C1 segment of cervical spinal cord (tissue), 14 donors: ENCODE results near the gene C6orf47.

Experiments used
- DNase-seq, 14 donors: peaks; one replicate each; lab custom pipeline; 2025; lab: John Stamatoyannopoulos, UW

The C6orf47 gene

GRCh38 chr6:31661262-31662123 is 915 bp upstream of the C6orf47 start:
- no peak for DNase-seq

GRCh38 chr6:31659649-31660380 is 763 bp downstream of the C6orf47 start:
- peak in 1 of 14 donors; percentile 38 for DNase-seq

- DNase-seq, result no peak
Observed at GRCh38 chr6:31658983-31659648, 1.5 kb downstream of the C6orf47 start.

DNA sequence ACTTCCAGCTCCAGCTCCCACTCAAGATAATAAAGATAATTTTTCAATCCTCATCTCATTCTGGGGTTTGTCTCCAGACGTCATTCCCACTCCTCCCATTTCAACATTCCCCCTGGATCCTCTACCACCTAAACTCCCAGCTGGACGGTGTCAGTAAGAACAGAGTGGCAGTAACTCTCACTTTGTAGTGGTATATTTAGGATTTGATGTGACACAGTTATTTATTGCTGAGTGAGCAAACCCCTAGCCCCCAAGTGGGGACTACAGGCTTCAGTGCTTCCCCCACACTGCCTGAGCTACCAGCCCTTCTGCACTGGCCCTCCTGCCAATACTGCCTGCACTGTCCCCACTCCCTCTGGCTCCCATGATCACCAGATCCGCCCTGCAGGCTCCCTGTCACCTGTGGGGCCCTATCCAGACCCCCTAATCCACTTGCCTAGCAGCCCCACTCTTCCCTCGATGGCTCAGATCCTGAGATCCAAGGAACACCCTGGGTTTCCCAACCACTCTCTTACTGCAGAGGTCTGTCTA is 2.4 kb downstream of the C6orf47 start:
- DNase-seq, result no peak

DNA sequence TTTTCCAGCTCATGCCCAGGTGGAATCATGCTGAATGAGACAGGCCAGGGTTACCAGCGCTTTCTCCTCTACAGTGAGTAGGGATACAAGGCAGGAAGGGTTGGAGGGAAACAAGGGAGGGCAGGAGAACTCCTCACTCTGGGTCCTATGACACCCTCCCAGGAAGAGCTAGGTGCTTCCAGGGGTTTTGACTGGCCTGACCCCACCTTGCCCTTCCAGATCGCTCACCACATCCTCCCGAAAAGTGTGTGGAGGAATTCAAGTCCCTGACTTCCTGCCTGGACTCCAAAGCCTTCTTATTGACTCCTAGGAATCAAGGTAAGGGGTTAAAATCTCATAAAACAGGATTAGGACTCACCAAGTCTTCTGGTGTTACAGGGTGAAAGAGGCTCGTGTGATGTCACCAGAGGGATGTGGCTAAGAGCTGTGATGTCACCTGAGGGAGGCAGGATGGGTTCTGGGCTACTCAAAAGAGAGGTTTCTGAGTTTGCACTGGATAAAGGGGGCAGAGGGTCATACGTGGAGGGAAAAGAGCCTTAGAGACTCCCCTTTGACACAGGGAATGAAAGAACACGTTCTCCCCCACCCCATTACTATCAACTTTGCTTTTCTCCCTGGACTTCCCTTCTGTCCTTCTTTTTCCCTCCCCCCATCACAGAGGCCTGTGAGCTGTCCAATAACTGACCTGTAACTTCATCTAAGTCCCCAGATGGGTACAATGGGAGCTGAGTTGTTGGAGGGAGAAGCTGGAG is 3.0 kb downstream of the C6orf47 start:
- no peak for DNase-seq

- no peak for DNase-seq
Observed at GRCh38 chr6:31655349-31656237, 5.0 kb downstream of the C6orf47 start, which contains the start of gene APOM. Gene APOM, plus strand, starts transcription at chr6:31655894. Its CDS starts 73 bp downstream, at chr6:31655967.

DNA sequence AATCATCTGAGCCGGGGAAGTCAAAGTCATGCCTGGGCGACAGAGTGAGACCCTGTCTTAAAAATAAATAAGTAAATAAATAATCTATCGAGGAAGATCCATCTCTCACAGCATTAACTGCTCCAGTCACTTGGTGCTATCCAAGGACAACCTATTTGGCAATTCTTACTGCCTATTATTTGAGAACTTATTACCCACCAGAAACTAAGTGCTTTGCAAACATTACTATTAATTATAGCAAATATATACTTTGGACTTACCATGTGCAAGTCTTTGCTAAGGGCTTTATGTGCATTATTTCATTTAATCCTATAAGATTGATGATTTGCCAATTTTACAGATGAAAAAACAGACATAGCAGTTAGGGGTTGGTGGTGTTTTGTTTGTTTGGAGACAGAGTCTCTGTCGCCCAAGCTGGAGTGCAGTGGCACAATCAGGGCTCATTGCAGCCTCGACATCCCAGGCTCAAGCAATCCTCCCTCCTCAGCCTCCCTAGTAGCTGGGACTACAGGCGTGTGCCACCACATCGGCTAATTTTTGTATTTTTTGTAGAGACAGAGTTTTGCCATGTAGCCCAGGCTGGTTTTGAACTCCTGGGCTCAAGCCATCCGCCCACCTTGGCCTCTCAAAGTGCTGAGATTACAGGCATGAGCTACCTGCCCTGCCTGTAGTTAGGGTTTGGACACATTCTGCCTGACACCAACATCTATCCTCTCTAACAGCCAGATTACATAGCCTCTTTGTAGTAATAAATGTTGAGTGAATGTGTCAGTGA is 5.8 kb downstream of the C6orf47 start:
- no peak for DNase-seq

DNA sequence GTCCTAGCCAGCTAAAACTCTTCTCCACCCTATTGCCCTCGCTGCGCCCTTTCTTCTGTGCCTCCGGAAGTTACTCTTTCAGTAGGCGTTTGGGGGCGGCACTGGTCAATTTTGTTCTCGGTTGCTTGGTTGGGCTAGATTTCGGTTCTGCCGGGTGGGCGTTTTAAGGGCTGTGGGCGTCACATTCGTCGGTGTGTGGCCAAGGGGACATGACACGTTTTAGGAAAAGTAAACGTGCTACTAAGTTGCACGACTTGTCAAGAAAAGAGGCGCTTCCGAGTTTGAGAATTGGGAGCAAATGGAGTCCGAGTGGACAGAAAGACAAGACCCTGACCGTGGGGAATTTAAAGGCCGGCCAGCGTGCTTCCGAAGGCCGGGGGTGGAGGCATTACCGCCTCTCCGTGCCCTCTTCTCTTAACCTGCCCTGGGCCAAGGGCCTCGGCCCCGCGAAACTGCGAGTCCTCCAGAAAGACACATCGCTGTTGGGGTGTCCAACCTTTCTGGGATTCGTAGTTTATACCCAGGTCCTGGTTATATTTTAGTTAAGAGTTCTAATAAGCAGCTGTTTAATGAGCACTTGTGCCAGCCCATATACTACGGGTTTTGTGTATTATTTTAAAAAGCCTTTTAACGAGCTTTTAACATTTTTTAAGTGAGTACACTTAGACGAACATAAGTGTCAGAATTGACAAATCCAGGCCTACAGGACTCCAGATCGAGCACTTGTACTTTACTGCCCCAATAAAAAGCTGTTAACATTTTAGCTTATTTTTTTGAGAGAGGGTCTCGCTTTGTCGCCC is 7.5 kb downstream of the C6orf47 start:
- DNase-seq, result peak in 5 of 14 donors; percentile 94 to 96 (median 94)

DNA sequence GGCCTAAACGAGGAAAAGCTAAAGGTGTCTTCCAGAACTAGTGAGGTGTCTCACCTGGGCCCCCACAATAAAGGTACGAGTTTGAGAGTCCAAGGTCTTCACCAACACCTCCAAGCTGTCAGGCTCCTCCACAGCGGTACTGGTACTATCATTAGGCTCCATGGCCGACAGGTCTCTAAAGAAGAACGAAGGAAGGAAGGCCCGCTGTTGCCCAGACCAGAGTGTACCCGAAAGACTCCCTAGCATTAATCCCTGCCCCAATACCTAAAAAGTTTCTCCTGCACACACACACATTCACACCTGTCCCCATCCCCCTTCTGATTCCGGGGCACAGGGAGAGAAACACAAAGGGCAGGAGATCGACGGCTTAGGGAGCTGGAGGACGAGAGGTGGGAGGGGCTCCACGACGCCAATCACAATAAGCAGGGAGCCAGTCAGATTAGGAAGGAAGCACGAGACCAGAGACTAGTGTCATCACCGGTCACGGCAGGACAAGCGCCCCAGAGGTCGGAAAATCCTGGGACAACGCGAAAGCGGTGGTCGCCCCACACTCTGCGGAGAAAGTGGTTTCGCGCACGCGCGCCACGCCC is 8.9 kb downstream of the C6orf47 start:
- DNase-seq, result peak in 3 of 14 donors; percentile 78 to 83 (median 80)

- no peak for DNase-seq
Observed at GRCh38 chr6:31645325-31645724, 15.3 kb downstream of the C6orf47 start.

DNA sequence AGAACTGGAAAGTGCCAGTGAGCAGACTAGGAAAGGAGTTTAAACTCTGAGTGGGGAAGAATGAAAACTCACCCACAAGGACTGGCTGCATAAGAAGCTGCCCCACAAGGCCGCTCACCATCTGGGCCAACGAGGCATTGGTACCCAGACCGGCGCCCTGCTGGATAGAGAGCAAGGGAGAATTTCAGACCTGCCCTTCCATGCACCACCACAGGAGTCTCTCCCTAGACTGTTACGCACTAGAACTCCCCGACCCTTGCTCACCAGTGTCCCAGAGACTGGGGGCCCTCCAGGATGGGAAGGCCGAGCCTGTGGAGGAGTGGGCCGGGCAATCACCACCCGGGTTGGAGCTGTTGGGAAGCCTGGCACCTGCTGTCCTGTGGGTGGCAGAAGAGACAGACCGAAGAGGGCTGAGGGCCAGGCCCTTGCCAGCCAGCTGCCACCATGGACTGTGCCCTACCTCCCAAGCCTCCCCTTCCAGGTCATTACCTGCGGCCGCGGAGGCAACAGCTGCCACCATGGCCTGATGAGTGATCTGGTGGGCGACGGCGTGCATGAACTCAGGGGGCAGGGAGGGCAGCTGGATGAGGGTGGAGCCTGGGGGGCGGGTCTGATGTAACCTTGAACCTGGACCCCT is 16.6 kb downstream of the C6orf47 start:
- DNase-seq, result no peak

- DNase-seq, result no peak
Observed at GRCh38 chr6:31642798-31643570, 17.6 kb downstream of the C6orf47 start.

DNA sequence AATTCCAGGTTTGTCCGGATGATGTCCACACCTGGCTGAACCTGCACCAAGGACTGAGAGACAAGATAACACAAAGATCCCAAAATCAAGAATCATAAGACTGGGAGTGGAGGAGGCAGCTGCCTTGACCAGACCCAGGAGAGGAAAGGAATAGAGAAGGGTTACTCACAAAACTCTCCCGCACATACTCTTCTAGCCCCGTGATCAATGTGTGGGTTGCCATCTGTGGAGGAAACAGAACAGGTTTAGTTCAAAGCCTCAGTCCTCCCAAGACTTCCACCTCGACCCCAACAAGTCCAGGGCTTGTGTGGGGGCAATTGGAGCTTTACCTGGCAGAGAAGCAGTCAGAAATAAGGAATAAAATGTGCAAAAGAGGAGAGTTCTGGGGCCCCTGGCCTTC is 19.2 kb downstream of the C6orf47 start:
- DNase-seq, result no peak

- no peak for DNase-seq
Observed at GRCh38 chr6:31640612-31641011, 20.0 kb downstream of the C6orf47 start.

GRCh38 chr6:31639449-31639861 is 21.1 kb downstream of the C6orf47 start:
- no peak for DNase-seq

- DNase-seq, result no peak
Observed at GRCh38 chr6:31639043-31639442, 21.5 kb downstream of the C6orf47 start.
